ENCODE data around the gene SBK2.

GRCh38 chr19:55528030-55528803, 8.7 kb downstream of the SBK2 start:
- TF ChIP-seq, protein P1, sequence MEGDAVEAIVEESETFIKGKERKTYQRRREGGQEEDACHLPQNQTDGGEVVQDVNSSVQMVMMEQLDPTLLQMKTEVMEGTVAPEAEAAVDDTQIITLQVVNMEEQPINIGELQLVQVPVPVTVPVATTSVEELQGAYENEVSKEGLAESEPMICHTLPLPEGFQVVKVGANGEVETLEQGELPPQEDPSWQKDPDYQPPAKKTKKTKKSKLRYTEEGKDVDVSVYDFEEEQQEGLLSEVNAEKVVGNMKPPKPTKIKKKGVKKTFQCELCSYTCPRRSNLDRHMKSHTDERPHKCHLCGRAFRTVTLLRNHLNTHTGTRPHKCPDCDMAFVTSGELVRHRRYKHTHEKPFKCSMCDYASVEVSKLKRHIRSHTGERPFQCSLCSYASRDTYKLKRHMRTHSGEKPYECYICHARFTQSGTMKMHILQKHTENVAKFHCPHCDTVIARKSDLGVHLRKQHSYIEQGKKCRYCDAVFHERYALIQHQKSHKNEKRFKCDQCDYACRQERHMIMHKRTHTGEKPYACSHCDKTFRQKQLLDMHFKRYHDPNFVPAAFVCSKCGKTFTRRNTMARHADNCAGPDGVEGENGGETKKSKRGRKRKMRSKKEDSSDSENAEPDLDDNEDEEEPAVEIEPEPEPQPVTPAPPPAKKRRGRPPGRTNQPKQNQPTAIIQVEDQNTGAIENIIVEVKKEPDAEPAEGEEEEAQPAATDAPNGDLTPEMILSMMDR (IDR thresholded peaks at IDR 0.05): no peak
- TF ChIP-seq NFIC (IDR thresholded peaks at IDR 0.05; ENCODE audit: borderline replicate concordance) (no peak), RFX5 (IDR thresholded peaks at IDR 0.05; ENCODE audit: low read length) (no peak), GATA2 (CRISPR knock-in tag; IDR thresholded peaks at IDR 0.05) (no peak), POLR2AphosphoS5 (IDR thresholded peaks at IDR 0.05; ENCODE audit: low read depth, low read length) (no peak), MXI1 (IDR thresholded peaks at IDR 0.05; ENCODE audit: low read depth, low read length) (no peak; the same call in 1 of the 2 replicates), REST (IDR thresholded peaks at IDR 0.05; ENCODE audit: low read depth, low read length) (no peak), TAF1 (IDR thresholded peaks at IDR 0.05; ENCODE audit: borderline replicate concordance, low read depth, low read length) (no peak), FOXM1 (IDR thresholded peaks at IDR 0.05; ENCODE audit: low read depth) (no peak)
- TF ChIP-seq, protein P2, sequence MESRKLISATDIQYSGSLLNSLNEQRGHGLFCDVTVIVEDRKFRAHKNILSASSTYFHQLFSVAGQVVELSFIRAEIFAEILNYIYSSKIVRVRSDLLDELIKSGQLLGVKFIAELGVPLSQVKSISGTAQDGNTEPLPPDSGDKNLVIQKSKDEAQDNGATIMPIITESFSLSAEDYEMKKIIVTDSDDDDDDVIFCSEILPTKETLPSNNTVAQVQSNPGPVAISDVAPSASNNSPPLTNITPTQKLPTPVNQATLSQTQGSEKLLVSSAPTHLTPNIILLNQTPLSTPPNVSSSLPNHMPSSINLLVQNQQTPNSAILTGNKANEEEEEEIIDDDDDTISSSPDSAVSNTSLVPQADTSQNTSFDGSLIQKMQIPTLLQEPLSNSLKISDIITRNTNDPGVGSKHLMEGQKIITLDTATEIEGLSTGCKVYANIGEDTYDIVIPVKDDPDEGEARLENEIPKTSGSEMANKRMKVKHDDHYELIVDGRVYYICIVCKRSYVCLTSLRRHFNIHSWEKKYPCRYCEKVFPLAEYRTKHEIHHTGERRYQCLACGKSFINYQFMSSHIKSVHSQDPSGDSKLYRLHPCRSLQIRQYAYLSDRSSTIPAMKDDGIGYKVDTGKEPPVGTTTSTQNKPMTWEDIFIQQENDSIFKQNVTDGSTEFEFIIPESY (IDR thresholded peaks at IDR 0.05; ENCODE audit: borderline replicate concordance, low read depth): no peak
